HG03095 (cell line): ENCODE data around the gene GSX2.

Experiments used
- ATAC-seq: cut with Tn5 transposase; IDR thresholded peaks from one replicate; pipeline ENCODE4 v1.9.1; 2021; ENCODE audit warnings: moderate library complexity; ENCODE audit not compliant: unreplicated experiment

The GSX2 gene

DNA sequence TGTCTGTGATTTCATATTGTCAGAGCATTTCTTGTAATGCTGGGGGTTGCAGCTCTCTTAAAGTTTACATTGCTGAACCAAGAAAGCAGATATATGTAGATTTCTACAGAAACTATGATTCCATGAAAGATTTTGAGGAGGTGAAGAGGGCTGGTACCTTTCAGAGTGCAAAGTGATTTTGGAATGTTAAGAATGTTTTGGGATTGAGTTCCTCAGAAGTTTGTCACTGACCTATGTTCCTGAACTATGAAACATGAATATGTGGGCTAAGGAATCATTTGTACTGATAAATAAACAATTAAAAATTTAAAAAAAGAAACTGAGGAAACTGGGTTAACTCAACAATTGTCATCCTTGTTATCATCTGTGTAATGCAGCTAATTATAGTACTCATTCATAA, 23.3 kb upstream of the GSX2 start:
- ATAC-seq, result no peak

DNA sequence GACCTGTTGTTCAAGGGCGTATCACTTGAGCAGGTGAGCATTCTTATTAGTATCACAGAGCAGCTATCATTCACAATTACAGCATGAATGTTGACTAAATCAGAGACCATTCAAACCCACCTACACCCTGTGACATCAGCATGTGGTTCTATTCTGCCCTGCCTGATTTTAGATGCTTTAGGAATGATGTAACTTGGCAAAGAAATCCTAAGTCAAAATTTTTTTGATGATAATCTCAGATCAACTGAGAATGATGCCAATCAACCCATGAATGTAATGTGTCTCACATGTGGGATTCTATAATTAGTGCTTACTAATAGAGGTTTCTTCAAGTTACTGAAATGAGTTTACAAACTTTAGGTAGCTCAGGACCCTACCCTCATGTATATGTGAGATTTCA, 22.2 kb upstream of the GSX2 start:
- ATAC-seq, result no peak

DNA sequence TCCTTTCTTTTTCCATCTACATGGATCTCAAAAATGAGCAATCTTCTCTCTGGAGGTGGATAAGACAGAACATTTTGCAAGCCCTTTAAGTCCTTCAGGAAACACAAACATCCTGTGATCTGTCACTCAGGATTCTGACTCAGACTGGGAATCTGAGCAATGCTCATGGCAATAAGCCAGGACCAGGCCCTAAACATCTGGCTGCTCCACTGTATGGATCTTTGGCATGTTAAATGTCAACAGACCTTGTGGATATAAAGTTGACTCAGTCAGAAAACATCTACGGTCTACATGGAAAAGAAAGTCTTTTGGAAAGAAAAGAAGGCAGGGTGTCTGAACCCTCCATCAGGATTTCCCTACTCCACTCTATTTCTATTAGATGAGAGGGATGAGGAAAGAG, 17.8 kb upstream of the GSX2 start:
- ATAC-seq, result no peak

DNA sequence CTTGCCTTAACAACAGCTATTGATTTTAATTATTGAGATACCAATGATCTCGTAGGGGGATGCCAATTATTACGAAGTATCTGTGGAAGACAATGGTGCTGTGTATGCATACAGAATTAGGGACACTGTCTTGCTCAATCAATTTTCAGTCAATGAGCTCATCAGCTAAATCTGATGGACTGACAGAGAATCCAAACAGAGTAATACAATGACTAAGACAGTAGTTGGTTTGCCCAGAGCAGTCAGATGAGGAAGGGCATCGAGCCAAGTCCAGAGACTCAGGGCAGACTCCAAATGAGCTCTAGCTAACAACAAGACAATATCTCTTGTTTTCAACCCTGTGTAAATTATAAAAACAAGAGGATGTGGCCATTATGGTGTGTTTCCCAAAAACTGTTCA, 14.7 kb upstream of the GSX2 start:
- ATAC-seq, result no peak

DNA sequence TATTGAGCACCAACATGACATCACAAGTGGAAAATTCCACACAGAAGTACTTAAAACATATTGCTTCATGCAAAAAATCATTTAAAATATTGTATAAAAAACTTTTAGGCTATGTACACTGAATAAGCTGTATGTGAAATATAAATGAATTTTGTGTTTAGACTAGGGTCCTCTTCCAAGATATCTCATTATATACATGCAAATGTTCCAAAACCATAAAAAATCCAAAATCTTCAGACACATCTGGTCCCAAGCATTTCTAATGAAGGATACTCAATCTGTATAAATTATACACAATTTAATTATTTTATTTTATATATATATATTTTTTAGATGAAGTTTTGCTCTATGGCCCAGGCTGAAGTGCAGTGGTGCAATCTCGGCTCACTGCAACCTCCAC, 10.1 kb upstream of the GSX2 start:
- no peak for ATAC-seq

DNA sequence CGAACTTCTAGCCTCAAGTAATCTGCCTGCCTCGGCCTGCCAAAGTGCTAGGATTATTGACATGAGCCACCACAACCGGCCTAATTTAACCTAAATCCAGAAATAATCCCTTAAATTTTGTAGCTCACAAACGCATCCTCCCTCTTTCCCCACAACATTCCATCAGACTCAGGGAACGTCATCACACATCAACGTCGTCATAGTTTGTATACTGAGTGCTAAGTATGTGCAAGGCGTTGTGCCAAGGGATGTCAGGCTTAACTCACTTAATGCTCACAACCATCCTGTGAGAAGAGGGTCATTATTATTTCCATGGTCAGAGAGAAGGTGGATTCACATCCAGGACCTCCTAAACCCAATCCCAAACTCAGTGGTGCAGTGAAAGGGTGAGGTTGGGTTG, 9.6 kb upstream of the GSX2 start:
- no peak for ATAC-seq

DNA sequence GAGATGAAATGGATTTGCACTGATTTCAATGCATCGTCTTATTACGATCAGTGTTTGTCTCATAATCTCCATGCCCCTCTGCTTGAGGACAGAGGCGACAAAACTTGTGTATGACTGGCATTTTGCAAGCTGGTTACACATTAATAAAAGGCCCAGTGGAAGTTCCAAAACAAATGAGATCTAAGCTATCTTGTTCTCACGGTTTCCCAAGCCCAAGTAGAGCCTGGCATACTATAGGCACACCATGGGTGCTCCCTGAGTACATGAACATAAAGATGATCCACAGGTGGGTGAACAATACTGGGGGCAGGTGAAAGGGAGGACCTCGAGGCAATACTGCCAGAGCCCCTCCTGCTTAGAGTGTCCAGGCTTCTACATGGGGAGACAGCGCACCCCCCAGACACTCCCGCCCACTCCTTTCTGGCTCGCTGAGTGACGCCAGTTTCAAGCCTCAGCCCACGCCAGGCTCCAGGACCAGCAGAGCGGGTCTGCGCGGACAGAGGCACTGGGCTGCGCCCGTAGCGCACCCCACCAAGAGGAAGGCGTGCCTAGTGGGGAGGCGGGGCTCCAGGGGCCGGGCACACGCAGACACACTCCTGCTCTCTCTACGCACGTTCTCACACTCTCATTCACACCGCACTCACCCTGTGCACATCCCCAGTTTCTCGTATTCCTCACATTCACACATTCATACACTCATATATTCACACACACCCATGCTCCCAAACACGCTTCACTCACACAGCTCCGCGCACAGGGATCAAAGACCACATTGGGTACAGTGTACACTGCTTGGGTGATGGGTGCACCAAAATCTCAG, 8.9 kb upstream of the GSX2 start:
- peak; percentile 51 for ATAC-seq

DNA sequence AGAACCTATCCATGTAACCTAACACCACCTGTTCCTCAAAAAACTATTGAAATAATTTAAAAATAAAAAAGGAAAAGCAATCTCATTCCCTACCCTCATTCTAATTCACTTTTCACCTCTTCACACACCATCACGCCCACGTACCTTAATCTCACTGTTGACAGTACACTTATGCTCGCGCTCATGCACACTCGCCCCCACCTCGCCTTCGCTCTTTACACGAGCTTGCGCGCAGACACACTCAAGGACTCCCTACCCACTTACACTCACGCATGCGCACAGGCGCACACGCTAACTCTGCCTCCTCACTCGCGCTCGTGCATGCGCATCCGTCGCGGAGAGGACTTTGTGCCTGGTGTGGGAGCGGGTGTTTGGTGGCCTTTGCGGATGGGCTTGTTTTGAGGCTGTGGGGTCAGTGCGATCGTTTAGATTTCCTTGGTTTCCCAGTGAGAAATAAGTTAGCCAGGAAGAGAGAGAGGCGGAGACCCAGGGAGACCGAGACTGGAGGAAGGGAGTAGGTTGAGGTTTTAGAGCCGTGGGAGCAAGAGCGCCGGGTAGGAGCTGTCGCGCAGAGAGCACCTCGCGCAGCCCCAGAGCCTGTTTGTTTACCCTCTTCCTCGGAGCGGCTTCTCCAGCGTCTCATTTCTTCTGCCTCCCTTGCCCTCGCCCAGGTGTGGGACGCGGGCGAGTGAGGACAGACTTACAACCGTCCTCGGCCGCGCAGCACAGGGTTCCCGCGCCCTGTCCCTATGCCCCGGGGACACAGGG, 8.1 kb upstream of the GSX2 start:
- ATAC-seq, result peak; percentile 68

DNA sequence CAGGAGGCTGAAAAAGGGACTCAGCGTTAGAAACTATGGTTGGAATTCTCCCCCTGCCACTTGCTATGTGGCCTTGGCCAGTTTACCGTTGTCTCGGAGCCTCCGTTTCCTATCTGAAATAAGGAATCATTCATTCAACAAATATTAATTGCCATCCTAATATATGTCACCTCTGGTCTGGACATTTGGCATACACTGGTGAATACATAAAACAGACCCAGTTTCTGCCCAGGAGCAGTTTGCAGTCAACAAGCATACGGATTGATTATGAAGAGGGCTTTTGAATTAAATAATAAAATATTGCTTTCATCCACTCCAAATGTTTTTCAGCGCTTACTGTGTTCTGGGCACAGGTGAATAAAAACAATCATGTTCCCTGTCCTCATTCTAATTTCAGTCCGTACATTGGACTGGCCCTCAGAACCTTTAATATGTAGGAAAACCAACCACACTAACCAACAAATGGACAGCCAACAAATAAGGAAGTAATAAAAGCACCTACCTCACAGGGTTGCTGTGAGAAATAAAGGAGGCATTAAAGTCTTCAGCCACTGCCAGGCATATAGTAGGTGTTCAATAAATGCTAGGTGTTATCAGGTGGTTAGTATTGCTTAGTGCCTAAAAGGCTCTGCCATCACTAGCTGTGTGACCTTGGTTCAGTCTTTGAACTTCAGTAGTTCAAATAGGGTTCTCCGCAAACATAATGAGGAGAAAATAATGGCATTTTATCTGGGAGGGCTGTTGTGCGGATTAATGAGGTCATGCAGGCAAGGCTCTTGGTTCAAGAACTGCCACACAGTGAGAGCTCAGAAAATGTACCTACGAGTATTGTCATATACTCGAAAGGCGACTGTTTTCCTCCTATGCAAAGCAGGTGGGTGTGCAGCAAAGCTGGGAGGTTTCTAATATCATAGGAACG, 7.3 kb upstream of the GSX2 start:
- ATAC-seq, result no peak

DNA sequence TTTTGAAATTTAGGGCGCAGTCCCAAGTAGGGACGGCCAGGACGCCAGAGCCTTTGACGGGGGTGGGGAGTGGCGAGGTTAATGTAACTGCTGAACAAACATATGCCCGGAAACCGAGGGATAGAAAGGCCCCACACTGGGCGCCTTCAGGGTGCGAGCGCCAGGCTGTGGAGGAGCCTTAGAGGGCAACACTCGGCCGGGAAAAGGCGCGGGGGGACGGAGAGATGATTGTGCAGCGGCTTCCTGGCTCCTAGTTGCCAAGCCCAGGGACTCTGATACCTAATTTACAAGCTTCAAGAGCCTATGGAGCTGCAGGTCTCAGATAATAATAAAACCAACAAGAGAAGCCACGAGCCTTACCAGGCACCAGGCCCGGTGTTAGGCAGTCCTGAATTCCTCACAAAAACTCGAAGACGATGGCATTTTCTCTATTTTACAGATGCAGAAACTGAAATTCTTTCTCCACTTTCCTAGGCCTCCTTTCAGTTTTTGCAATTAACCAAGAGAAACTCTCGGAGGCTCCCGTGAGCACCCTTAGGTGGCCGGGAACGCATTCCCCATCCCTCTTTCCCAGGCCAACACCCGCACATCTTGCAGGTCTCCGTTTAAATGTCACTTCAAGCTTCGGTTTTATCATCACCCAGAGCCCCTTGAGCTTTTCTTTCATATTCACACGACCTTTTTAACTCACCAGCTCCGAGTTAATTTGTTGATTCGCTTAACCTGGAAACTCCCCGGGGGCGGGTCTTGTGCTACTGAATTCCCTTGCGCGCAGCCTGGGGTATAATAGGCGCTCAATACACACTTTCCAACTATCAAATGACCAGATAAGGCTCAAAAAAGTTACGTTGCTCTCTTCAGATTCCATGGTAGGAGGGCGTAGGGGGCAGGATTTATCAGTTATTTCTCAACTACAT, 6.4 kb upstream of the GSX2 start:
- ATAC-seq, result no peak

DNA sequence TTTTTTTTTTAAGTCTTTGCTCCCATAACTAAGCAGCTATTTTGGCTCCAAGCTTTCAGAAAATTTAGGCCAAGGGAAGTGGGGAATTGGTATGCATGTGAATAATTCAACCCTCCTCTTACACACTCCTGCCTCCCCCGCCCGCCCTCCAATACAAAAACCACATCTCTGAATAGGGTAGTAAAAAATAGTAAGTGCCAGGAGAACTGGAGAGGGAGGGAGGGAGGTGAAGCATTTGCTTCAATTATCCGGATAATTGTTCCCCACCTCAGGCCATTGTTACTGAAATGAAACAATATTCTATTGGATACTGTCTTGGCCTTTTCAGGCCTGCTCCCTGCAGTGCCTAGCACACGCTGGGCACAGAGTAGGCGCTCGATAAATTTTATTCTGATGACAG, 5.5 kb upstream of the GSX2 start:
- ATAC-seq, result no peak

DNA sequence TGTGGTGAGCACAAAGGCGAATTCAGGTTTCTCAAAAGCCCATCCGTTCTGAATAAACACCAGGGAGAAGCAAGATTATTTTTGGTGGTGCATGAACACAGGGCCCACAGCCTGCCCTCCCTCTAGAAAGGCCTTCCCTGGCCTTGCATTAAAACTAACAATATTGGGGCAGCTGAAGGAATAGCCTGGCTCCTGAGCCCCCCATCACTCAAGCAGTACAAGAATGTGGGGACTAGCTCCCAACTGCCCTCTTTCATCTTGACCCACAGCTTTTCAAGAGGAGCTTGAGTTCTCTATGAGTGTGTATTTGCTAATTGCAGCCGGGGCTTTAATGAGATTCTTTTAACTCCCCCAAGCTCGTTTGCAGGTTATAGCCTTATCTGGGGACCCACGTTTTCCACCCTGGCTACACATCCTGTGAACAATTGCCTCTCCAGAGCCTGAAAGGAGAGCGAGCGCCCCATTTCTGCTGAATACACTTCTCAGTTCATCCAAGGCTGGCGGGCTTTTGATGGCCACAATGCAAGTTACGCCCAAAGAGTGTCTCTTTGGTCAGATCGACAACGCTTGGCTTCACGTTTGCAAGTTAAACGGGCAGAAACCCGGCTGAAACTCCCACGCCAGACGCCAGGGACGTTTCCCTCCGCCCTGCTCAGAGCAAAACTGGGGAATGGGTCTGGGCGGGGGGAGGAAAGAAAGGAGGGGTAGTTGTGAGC, 4.7 kb upstream of the GSX2 start:
- ATAC-seq, result no peak

DNA sequence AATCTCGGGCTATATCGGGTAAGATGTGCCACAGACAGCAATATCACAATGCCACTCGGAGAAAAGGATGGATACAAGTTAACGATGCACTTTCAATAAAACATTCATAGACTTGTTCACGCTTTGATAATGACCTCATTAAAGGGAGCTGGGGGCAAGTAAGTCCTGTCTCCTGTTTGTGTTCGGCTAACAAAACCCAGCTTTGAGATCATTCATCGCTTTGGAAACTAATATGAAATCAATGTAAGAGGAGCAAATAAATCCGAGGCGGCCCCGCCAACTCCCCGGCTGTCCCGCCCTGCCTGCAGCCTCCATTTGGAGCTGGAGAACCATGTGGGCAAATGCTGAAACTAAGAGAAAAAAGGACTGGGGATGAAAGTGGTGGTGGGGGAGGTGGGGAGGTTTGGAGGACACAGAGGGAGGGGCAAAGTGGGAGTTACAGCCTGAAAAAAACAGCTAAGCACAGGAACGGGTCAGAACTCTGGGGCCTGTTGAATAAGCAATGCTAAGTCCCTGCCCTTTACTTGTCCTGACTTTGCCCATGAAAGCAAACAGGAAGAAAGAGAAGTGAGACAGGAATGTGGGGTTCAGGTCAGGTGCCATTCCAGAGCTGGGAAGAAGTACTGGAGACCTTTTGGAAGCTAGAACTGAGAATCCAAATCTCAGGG, 3.5 kb upstream of the GSX2 start:
- ATAC-seq, result no peak

DNA sequence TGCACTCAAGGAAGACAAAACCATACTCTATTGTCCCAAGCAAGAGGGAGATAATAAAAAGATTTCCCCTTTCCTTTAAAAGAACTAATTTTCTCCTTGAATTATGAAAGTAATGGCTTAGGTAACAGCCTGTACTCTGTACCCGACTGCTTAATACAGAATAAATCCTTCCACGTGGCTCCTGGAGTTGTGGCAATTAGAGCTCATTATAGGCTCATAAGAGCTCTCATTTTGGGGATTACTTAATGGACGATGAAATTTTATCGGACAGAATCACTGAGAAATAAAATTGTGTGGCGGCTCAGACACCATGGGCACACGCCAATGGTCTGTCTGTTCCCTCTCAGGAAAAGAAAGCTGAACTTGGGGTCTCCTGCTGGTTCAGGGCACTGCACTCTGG, 2.8 kb upstream of the GSX2 start:
- ATAC-seq, result no peak

DNA sequence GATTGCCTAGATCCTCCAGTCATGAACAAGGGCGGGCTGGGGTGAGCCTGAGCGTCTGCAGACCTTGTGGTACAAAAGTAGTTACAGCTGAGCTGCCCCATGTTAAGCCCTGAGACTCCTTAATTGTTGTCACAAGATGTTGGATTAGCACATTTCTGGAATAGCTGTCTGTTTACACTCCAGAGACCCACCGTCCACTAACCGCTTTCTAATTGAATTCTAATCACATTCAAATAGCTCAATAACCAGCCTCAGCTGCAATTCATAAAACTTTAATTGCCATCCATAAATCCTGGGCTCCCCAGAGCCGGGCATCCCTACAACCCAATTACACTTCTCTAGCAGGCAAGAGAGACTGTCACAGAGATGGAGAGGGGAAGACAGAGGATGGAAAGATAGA, 1.6 kb upstream of the GSX2 start:
- ATAC-seq, result no peak

DNA sequence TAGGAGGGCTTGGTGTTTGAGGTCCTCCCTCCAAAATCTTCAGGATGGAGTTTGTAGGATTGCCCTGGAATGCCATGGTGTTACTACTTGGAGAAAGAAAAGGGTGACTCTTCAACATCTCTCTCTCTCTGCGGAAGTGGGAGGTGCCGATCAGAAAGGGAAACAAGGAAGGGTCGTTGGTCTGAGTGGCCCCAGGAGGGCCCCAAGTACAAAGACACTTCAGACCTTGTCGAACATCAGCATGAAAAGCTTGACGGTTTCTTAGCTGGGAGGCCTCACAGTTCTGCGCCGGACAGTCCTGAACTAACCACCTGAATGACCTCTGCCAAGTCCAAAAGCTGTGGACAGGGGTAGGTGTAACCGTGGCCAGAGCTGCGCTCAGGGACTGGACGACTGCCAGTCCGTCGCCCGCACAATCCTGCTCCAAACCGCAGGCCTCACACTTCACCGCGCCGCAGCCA, 646 bp upstream of the GSX2 start:
- ATAC-seq, result no peak

DNA sequence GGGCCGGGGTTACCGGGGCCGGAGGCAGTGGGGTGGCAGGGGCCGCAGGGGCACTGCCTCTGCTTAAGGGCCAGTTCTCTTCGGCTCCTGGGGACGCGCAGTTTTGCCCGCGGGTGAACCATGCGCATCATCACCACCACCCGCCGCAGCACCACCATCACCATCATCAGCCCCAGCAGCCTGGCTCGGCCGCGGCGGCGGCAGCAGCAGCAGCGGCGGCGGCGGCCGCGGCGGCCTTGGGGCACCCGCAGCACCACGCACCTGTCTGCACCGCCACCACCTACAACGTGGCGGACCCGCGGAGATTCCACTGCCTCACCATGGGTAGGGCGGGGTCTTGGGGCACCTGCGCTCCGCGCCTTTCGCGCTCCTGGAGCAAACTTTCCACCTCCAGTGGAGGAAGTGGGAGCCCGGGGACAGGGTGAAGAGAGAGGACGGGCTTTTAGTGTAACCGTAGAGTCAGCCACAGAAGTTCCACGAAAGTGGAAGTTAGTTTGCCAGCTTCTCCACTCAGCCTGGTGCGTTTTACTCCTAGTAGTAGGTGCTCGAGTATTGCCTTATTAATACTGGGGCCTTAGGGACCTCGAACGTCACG, 729 bp downstream of the GSX2 start:
- no peak for ATAC-seq

DNA sequence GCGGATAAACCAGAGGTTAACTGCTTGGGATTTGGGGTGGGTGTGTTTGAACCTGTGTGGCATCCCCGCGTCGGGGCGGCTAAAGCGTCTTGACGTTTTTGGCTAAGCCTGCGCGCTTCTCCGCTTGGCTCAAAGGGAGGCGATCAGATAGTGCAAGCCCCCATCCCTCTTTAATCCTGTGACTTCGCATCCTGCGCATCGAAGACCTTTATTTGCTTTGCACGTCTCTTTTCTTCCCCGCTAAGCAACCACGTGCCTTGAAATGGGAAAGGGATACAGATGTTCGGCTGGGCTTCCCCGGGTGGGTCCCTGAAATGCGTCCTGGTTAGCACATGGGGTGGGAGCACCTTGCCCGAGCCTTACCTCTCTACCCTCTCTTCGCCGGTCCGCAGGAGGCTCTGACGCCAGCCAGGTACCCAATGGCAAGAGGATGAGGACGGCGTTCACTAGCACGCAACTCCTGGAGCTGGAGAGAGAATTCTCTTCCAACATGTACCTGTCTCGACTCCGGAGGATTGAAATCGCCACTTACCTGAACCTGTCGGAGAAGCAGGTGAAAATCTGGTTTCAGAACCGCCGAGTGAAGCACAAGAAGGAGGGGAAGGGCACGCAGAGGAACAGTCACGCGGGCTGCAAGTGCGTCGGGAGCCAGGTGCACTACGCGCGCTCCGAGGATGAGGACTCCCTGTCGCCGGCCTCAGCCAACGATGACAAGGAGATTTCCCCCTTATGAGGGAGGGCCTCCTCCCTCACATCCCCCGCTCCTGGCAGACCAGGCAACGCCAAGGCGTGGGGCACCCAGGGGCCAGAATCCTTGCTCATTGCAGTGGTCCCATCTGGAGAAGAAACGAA, 1.5 kb downstream of the GSX2 start:
- no peak for ATAC-seq
